ENCODE results near the gene RASAL2. TPM values are rescaled to one million over a fixed set of nuclear protein-coding genes. Genes with fewer than 3 reads are reported as not detected.

RASAL2 gene
- total RNA-seq, 1 donor from 2014 or later = 57.5 TPM

DNA sequence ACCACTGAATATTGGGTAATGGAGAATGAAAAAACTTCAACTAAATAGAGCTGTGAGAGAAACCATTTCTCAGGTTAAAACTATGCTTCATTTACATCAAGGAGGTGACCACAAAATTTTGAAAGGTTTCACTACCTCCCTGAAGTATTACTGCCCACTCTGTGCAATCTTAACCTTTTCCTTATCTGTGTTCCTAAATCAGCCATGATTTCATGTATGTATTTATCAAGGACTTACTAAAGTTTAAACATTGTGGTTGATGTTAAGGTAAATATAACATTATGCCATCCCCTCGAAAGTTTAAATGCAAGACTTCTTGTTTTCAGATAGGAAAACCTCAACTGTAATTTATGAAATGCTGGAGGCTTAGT lies 318.5 kb downstream of the RASAL2 start:
- TF ChIP-seq, protein P1, sequence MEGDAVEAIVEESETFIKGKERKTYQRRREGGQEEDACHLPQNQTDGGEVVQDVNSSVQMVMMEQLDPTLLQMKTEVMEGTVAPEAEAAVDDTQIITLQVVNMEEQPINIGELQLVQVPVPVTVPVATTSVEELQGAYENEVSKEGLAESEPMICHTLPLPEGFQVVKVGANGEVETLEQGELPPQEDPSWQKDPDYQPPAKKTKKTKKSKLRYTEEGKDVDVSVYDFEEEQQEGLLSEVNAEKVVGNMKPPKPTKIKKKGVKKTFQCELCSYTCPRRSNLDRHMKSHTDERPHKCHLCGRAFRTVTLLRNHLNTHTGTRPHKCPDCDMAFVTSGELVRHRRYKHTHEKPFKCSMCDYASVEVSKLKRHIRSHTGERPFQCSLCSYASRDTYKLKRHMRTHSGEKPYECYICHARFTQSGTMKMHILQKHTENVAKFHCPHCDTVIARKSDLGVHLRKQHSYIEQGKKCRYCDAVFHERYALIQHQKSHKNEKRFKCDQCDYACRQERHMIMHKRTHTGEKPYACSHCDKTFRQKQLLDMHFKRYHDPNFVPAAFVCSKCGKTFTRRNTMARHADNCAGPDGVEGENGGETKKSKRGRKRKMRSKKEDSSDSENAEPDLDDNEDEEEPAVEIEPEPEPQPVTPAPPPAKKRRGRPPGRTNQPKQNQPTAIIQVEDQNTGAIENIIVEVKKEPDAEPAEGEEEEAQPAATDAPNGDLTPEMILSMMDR (IDR thresholded peaks at IDR 0.05) = no peak
- H3K36me3 ChIP-seq = no peaks in the 10 kb centered on the region

DNA sequence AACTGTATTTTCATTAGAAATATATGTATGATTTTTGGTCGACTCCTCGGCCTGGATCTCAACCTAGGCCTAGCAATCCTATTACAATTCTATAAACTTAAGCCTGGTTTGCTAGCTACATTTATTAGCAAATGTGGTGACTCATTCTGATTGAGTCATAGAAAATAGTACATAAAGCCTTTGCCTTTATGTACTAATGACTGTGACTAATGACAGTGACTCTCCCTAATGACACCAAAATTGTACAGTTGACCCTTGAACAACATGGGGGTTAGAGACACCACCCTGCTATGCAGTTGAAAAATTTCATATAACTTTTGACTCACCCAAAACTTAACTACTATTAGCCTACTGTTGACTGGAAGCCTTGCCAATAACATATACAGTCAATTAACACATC lies 324.0 kb downstream of the RASAL2 start:
- TF ChIP-seq, protein P1 (IDR thresholded peaks at IDR 0.05) = no peak
- no peak overlapping the region for H3K4me3 ChIP-seq
- DNase-seq (ENCODE audit: low spot score in 2 of 2) = no peak
- H3K27me3 ChIP-seq = no peaks in the 10 kb centered on the region
- H3K4me1 ChIP-seq = no peaks in the 10 kb centered on the region
- intact Hi-C loops (cut with DNase I) = no loop called here
- no peak overlapping the region for H3K27ac ChIP-seq
- peaks cover 0 to 10% of the 10 kb centered on the region in 2 donors for H3K9me3 ChIP-seq
- no peaks in the 10 kb centered on the region for H3K36me3 ChIP-seq

More for the DNA sequence above, 318.5 kb downstream of the RASAL2 start:
- H3K9me3 ChIP-seq = peaks cover 0 to 10% of the 10 kb centered on the region in 2 donors
- no peak overlapping the region for H3K27ac ChIP-seq
- DNase-seq (ENCODE audit: low spot score in 2 of 2) = no peak
- no peaks in the 10 kb centered on the region for H3K4me1 ChIP-seq
- intact Hi-C loops (cut with DNase I) = no loop called here
- no peak overlapping the region for H3K4me3 ChIP-seq
- no peaks in the 10 kb centered on the region for H3K27me3 ChIP-seq

DNA sequence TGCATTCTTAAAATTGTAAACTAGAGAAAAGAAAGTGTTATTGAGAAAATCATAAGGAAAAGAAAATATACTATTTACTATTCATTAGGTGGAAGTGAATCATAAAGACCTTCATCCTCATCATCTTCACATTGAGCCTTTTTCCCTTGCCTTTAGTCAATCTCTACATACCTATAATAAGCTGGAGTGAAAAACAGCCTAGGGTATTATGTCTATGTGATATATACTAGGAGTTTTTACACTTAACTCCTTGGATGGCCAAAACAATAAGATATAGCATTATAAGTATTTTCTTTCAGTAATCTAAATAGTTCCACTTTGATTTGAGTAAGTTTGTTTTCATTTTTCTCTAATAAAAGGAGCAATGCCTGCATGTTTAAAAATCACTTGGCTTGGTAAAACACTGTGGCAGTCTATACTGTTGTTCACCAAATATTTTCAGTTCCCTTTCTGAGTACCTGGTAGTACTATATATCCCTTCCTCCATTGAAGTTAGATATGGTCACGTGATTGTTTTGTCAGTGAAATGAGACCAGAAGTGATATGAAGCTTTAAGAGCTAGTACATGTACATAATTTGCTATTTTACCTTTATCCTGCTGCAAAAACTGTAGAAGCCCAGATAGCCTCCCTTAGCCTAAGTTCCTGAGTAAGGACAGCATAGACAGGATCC lies 324.5 kb downstream of the RASAL2 start:
- TF ChIP-seq, protein P1 (IDR thresholded peaks at IDR 0.05) = no peak
- intact Hi-C loops (cut with DNase I) = no loop called here
- Histone ChIP-seq H3K4me1 (no peaks in the 10 kb centered on the region), H3K36me3 (no peaks in the 10 kb centered on the region), H3K27ac (no peak overlapping the region), H3K4me3 (no peak overlapping the region), H3K27me3 (no peaks in the 10 kb centered on the region), H3K9me3 (peaks cover 0 to 10% of the 10 kb centered on the region in 2 donors)
- no peak for DNase-seq (ENCODE audit: low spot score in 2 of 2)

DNA sequence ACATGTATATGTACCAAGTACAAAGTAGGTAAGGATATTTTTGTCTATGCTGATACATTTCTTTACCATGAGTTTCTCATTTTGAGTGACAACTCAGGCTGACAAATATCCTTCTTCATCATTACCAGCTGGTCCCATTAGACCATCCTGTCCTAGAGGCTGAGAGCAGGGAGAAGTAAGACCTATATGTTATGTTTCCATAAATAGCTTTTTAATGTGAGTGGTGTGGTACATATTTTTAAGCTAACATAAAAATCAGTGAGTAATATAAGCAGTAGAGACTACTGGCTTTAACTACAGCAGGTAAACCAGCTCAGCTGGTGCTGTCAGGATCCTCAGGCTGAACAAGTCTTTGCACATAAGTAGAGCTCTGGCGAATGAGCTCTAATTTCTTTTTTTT lies 340.5 kb downstream of the RASAL2 start:
- H3K4me1 ChIP-seq = no peaks in the 10 kb centered on the region
- TF ChIP-seq, protein P1 (IDR thresholded peaks at IDR 0.05) = no peak
- no peaks in the 10 kb centered on the region for H3K27me3 ChIP-seq
- H3K27ac ChIP-seq = no peak overlapping the region
- DNase-seq (ENCODE audit: low spot score in 2 of 2) = no peak
- intact Hi-C loops (cut with DNase I) = no loop called here
- H3K36me3 ChIP-seq = no peaks in the 10 kb centered on the region
- H3K9me3 ChIP-seq = no peaks in the 10 kb centered on the region
- H3K4me3 ChIP-seq = no peak overlapping the region

DNA sequence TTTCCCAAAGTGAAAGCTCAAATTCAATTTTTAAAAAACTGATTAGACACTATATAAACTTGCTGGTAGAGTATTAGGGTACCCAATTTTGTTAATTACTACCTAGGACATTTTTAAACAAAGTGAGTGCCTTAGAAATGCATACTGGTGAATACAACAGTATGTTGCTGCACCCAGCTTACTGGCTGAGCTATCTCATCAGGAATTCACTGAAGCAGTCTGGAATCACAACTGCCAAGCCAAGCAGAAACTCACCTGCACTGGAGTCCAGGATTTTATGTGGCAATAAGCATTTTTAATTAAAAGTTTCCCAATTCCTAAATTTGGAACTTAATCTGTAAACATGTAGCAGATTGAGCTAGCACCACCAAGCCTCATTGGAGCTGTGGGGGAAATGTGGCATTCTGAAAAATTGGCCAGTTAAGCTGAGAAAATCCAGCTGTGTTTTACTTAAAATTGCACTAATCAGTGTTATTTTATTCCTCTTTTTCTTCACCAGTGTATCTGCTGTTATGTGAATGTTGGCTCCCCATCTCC lies 341.1 kb downstream of the RASAL2 start:
- no peaks in the 10 kb centered on the region for H3K27me3 ChIP-seq
- H3K4me3 ChIP-seq = no peak overlapping the region
- intact Hi-C loops (cut with DNase I) = no loop called here

More for the DNA sequence above, 341.1 kb downstream of the RASAL2 start:
- Histone ChIP-seq H3K9me3 (no peaks in the 10 kb centered on the region), H3K27ac (no peak overlapping the region), H3K4me1 (no peaks in the 10 kb centered on the region), H3K36me3 (no peaks in the 10 kb centered on the region)
- no peak for DNase-seq (ENCODE audit: low spot score in 2 of 2)
- TF ChIP-seq, protein P1 (IDR thresholded peaks at IDR 0.05) = no peak

Measured in ascending aorta (tissue), 2 donors.